ENCODE results near the gene PRAME. TPM values are rescaled to one million over a fixed set of nuclear protein-coding genes. Genes with fewer than 3 reads are reported as not detected.

PRAME gene
- total and polyA plus RNA-seq, 2 of the 13 experiments (the other 11 are each of a cell fraction or from before 2014, with no cell fraction given): 0.11 to 0.83 TPM

DNA sequence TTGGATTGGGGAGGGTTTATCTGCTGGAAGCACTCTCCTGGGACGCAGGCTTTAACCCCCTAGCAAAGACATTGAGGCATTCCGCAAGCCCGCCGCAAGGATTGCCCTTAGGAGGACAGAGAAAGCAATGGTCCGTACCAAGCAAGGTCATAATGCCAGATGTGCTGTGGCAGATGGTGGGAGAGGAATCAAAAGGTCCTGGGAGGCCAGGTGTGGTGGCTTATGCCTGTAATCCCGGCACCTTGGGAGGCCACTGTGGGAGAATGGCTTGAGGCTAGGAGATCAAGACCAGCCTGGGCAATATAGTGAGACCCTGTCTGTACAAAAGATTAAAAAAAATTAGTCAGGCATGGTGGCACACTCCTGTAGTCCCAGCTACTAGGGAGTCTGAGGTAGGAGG lies 12.4 kb upstream of the PRAME start (continued):
- no peak for TF ChIP-seq ZNF780A (CRISPR knock-in tag; IDR thresholded peaks at IDR 0.05)

- Histone ChIP-seq H3K27ac (ENCODE audit: extremely low read length, insufficient read depth, low read length) (no peak overlapping the region), H3K36me3 (replicated peaks in 1 of 2; ENCODE audit: control insufficient read depth in 1 of 2, insufficient read depth in 2 of 2, low read length in 2 of 2) (no peaks in the 10 kb centered on the region), H2AFZ (ENCODE audit: low read length) (no peak overlapping the region), H3K9ac (ENCODE audit: insufficient read depth, low read depth, low read length) (no peak overlapping the region), H3K27me3 (ENCODE audit: control insufficient read depth in 1 of 2, insufficient read depth in 2 of 2, low read length in 2 of 2) (peaks cover 3 to 50% of the 10 kb centered on the region in 2 experiments), H3K9me3 (ENCODE audit: low read length) (no peaks in the 10 kb centered on the region), H3K79me2 (ENCODE audit: insufficient read depth, low read length) (no peaks in the 10 kb centered on the region), H4K20me1 (ENCODE audit: insufficient read depth, low read length) (no peaks in the 10 kb centered on the region), H3K4me1 (ENCODE audit: insufficient read depth, low read length) (no peaks in the 10 kb centered on the region), H3K4me2 (ENCODE audit: low read depth, low read length) (no peak overlapping the region), H3K4me3 (replicated peaks in 1 of 3; ENCODE audit: insufficient read depth in 1 of 3, low read depth in 2 of 3, low read length in 3 of 3) (no peak overlapping the region)
- FAIRE-seq (no peak), DNase-seq (ENCODE audit: low spot score) (no peak), ATAC-seq (no peak)
- 9% methylated on average over 5 of the region's 5 CpGs for WGBS (ENCODE audit: low lambda C conversion rate)
- intact Hi-C loops (cut with micrococcal nuclease; ENCODE audit: unreplicated experiment): no loop called here
- in situ Hi-C loops (cut with HindIII; ENCODE audit: extremely low pct_ligation_motif_present, low pct_unique_long_range_greater_than_20kb): no loop called here
- ChIA-PET CTCF (ENCODE audit: low intra/inter-chr PET ratio, low total read pairs) (no interaction called here), POLR2A (no interaction called here)
- TF ChIP-seq NFKBIZ (CRISPR knock-in tag; IDR thresholded peaks at IDR 0.05) (no peak), CHCHD3 (CRISPR knock-in tag; IDR thresholded peaks at IDR 0.05) (no peak), ZNF605 (CRISPR knock-in tag; IDR thresholded peaks at IDR 0.05) (no peak), ARID2 (CRISPR knock-in tag; IDR thresholded peaks at IDR 0.05; ENCODE audit: borderline replicate concordance) (no peak), ZBTB10 (CRISPR knock-in tag; IDR thresholded peaks at IDR 0.05; ENCODE audit: borderline replicate concordance) (no peak), ZNF337 (CRISPR knock-in tag; IDR thresholded peaks at IDR 0.05; ENCODE audit: borderline replicate concordance, low read depth) (no peak)
- BruUV-seq (replicated peaks): no TSS peak
Measured at GRCh38 chr22:22569218-22569617, 10.2 kb upstream of the PRAME start.

Measured in HepG2 (cell line).